ENCODE measurements around the gene ZNF662. TPM values are rescaled to one million over a fixed set of nuclear protein-coding genes. Genes with fewer than 3 reads are reported as not detected.
"Not testable (repeated sequence)": the region's sequence is repeated elsewhere in the genome, so short reads cannot be mapped to it uniquely, and the experiment has no call there.

The ZNF662 gene
- total and polyA plus RNA-seq, 8 donors: 1.4 to 23.9 (median 4.2) TPM

DNA sequence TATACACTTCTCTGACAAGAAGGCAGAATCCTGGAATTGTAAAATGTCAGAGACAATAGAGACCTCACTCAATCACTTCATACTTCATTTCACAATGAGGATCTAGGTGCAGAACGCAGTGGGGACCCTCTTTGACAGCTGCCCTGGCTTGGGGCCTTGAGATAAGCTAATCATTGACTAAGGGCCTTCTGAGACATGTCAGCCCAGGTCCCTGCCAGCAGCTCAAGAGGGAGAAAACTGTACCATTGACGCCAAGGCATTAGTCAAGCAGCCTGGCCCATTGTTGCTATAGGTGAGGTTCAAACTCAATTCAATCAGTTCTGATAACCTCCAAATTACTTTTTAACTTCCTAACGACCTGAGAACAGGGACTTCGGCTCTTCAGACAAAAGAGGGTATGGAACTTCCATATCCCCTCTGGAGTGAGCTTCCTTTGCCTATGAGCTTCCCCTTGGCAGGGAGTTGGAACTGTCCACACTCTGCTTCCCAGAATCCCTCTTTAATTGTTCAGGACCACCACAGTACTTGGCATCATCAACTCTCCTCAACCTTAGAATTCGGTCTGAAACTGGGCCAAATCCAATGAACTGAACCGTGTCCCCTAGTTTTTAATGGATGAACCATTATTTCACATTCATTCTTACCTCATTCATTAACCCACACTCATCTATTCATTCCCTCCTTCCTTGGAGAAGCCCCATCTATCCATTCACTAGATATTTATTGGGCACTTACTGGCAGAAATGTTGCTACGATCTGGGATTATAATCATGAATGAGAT lies 28.8 kb upstream of the ZNF662 start:
- Histone ChIP-seq H3K9me3 (no peaks in the 10 kb centered on the region), H3K4me1 (peaks cover 0 to 16% (median 13%) of the 10 kb centered on the region in 4 donors), H3K27me3 (no peaks in the 10 kb centered on the region), H3K36me3 (no peaks in the 10 kb centered on the region), H3K27ac (no peak overlapping the region), H3K4me3 (no peak overlapping the region)
- TF ChIP-seq EP300 (IDR thresholded peaks at IDR 0.05) (no peak), CTCF (IDR thresholded peaks at IDR 0.05) (no peak), POLR2A (IDR thresholded peaks at IDR 0.05) (no peak), POLR2AphosphoS5 (IDR thresholded peaks at IDR 0.05) (no peak)
- WGBS, 5 donors: 44 to 63% (median 50%) methylated on average over 7 of the region's 7 CpGs
- no peak for DNase-seq
- intact Hi-C loops (cut with DNase I; ENCODE audit: low total_unique reads): no loop called here

- intact Hi-C loops (cut with DNase I; ENCODE audit: low total_unique reads): no loop called here
- Histone ChIP-seq H3K27me3 (no peaks in the 10 kb centered on the region), H3K9me3 (no peaks in the 10 kb centered on the region), H3K4me1 (peaks cover 0 to 16% (median 13%) of the 10 kb centered on the region in 4 donors), H3K4me3 (no peak overlapping the region), H3K27ac (no peak overlapping the region), H3K36me3 (no peaks in the 10 kb centered on the region)
- TF ChIP-seq POLR2AphosphoS5 (IDR thresholded peaks at IDR 0.05): no peak
- no peak for TF ChIP-seq CTCF (IDR thresholded peaks at IDR 0.05)
- no peak for DNase-seq
- WGBS, 5 donors: 84 to 99% (median 92%) methylated on average over 2 of the region's 2 CpGs
Measured at GRCh38 chr3:42877881-42878280, 28.1 kb upstream of the ZNF662 start.

GRCh38 chr3:42880183-42880582 lies 25.8 kb upstream of the ZNF662 start:
- WGBS, 5 donors: 86 to 93% (median 89%) methylated on average over 9 of the region's 9 CpGs
- H3K27ac ChIP-seq: peak overlapping the region in 3 of 5 donors; percentile 69 to 86 (median 83)
- no peaks in the 10 kb centered on the region for H3K27me3 ChIP-seq
- H3K36me3 ChIP-seq: no peaks in the 10 kb centered on the region
- H3K9me3 ChIP-seq: no peaks in the 10 kb centered on the region
- peaks cover 0 to 16% (median 13%) of the 10 kb centered on the region in 4 donors for H3K4me1 ChIP-seq
- no peak for TF ChIP-seq EP300 (IDR thresholded peaks at IDR 0.05)
- no peak for TF ChIP-seq CTCF (IDR thresholded peaks at IDR 0.05)
- no peak for TF ChIP-seq POLR2AphosphoS5 (IDR thresholded peaks at IDR 0.05)
- no peak for TF ChIP-seq POLR2A (IDR thresholded peaks at IDR 0.05)
- H3K4me3 ChIP-seq: peak overlapping the region; percentile 58 to 68 (median 62)
- intact Hi-C loops (cut with DNase I; ENCODE audit: low total_unique reads): no loop called here
- DNase-seq: no peak

DNA sequence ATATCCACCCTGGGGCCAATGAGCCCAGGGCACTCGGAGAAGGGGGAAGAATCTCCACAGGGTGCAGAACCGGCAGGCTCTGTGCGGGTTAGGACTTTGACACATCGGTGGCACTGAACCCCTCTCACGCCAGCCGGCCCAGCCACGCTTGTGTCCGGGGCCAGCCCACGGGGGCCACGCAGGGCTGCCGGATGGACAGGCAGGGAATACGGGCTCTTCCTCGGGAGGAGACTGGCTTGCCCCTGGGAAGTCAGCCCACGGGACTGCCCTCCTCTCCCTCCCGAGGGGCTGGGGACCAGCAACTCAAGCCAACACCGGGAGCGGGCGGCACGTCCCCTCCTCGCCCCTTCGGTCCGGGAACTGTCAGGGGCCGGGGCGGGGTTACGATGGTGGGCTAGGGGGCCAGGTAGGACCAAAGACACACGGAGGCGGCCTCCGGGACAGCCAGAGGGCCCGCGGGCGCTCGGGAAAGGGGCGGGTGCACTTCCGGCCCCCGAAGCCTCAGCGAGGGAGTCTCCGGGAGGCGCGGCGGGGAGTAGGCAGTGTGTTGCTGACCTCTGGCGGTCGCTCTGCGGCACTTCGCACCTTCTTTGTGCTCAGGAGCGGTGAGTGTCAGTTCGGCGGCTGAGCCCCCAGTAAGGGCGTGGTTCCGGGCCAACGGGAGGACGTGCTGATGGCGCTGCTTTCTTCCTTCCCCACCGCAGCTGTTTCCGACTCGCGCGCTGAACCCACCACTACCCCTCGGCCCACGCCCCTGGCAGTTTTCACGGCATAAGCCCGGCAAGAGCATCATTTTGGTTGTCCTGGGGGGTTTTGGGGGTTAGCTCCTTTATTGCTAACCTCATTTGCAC lies 25.1 kb upstream of the ZNF662 start:
- peak overlapping the region; percentile 43 to 86 (median 74) for H3K27ac ChIP-seq
- peak overlapping the region; percentile 58 to 68 (median 62) for H3K4me3 ChIP-seq
- H3K36me3 ChIP-seq: no peaks in the 10 kb centered on the region
- 3 to 5% (median 3%) methylated on average over 28 to 61 of the region's 61 CpGs for WGBS, 5 donors
- H3K27me3 ChIP-seq: no peaks in the 10 kb centered on the region
- H3K4me1 ChIP-seq: peaks cover 0 to 16% (median 13%) of the 10 kb centered on the region in 4 donors
- no peaks in the 10 kb centered on the region for H3K9me3 ChIP-seq
- intact Hi-C loops (cut with DNase I; ENCODE audit: low total_unique reads): no loop called here
- peak; percentile 87 to 96 for DNase-seq
- TF ChIP-seq POLR2AphosphoS5 (IDR thresholded peaks at IDR 0.05): peak in 2 of 3 donors; percentile 11 to 78
- TF ChIP-seq CTCF (IDR thresholded peaks at IDR 0.05): peak in 5 of 7 experiments; percentile 83 to 93 (median 88)
- no peak for TF ChIP-seq POLR2A (IDR thresholded peaks at IDR 0.05)

GRCh38 chr3:42883251-42883930 lies 22.6 kb upstream of the ZNF662 start:
- H3K4me3 ChIP-seq; H3K27ac ChIP-seq; intact Hi-C loops (cut with DNase I; ENCODE audit: low total_unique reads); H3K36me3 ChIP-seq; H3K27me3 ChIP-seq; H3K9me3 ChIP-seq; DNase-seq: not testable (repeated sequence)
- peaks cover 0 to 16% (median 13%) of the 10 kb centered on the region in 4 donors for H3K4me1 ChIP-seq
- 67 to 75% (median 70%) methylated on average over 6 of the region's 6 CpGs for WGBS, 5 donors

Measured in stomach (tissue), 9 donors.